Upper lobe of left lung (tissue), 4 donors: Measurements from ENCODE around the gene FGD2.

ENCODE experiments used
- CTCF ChIP-seq, 6 experiments: fragments of 450-650 bp in 4 of 6; fragments of 200-600 bp in 2 of 6; sonication (generic) in 2 of 6; IDR thresholded peaks; one replicate each; pipeline ENCODE4 v1.5.1; 2016 to 2019; ENCODE audit warnings: antibody characterized with exemption in 6 of 6
- EP300 ChIP-seq, 4 donors: sonication (generic); formaldehyde crosslinking; IDR thresholded peaks; one replicate each; pipeline ENCODE4 v1.5.1; 2017; ENCODE audit warnings: antibody characterized with exemption in 4 of 4, control low read depth in 2 of 4
- POLR2A ChIP-seq, 4 donors: fragments of 450-650 bp; IDR thresholded peaks; one replicate each; pipeline ENCODE4 v1.5.1; 2016 to 2017; ENCODE audit warnings: antibody characterized with exemption in 4 of 4, mild to moderate bottlenecking in 2 of 4
- POLR2AphosphoS5 ChIP-seq, 2 donors: sonication (generic); formaldehyde crosslinking; IDR thresholded peaks; one replicate each; pipeline ENCODE4 v1.5.1; 2017; ENCODE audit warnings: antibody characterized with exemption in 2 of 2

GRCh38 chr6:37077191-37077904, 71.9 kb downstream of the FGD2 start:
- TF ChIP-seq CTCF (IDR thresholded peaks at IDR 0.05) (no peak), POLR2A (IDR thresholded peaks at IDR 0.05) (no peak), POLR2AphosphoS5 (IDR thresholded peaks at IDR 0.05) (no peak), EP300 (IDR thresholded peaks at IDR 0.05) (no peak)
